Measurements from ENCODE around the gene HMCN2.

- peak; percentile 70 for TF ChIP-seq CTCF (IDR thresholded peaks at IDR 0.05; ENCODE audit: low read depth, low read length)
- no peak for TF ChIP-seq EZH2phosphoT487 (IDR thresholded peaks at IDR 0.05; ENCODE audit: low read depth)
These were observed 152.0 kb downstream of the HMCN2 start for GRCh38 chr9:130417602-130418001.

Measured in OCI-LY3 (cell line).